Mesendoderm (in vitro differentiated cells): Measurements from ENCODE around the gene CDYL.

Experiments used
- DNase-seq: peaks from one replicate; pipeline ENCODE4 v3.0.0; 2013
- H2AK5ac ChIP-seq: 2 replicates; pipeline ENCODE4 v1.6.1; 2013; ENCODE audit warnings: low read length, inconsistent platforms
- H2BK120ac ChIP-seq: 2 replicates; pipeline ENCODE4 v1.6.1; 2013; ENCODE audit warnings: low read depth, mild to moderate bottlenecking, low read length, moderate library complexity, mixed read lengths
- H2BK15ac ChIP-seq: replicated peaks from 2 replicates; pipeline ENCODE4 v1.6.1; 2013; ENCODE audit warnings: low read depth, mild to moderate bottlenecking, moderate library complexity
- H2BK5ac ChIP-seq: 2 replicates; pipeline ENCODE4 v1.6.1; 2013; ENCODE audit warnings: low read length, inconsistent platforms
- H3K18ac ChIP-seq: 2 replicates; pipeline ENCODE4 v1.6.1; 2013; ENCODE audit warnings: mild to moderate bottlenecking, low read length, mixed read lengths
- H3K23ac ChIP-seq: one replicate; pipeline ENCODE4 v1.6.1; 2013; ENCODE audit warnings: low read length
- H3K27ac ChIP-seq: 2 replicates; pipeline ENCODE4 v1.5.1; 2013; ENCODE audit warnings: low read depth, mild to moderate bottlenecking, inconsistent platforms, low read length, moderate library complexity
- H3K27me3 ChIP-seq: 2 replicates; pipeline ENCODE4 v1.6.1; 2013; ENCODE audit warnings: low read length, control low read depth, mild to moderate bottlenecking, inconsistent platforms; ENCODE audit not compliant: insufficient read depth, poor library complexity
- H3K36me3 ChIP-seq: 2 replicates; pipeline ENCODE4 v1.6.1; 2013; ENCODE audit warnings: low read length, inconsistent platforms; ENCODE audit not compliant: control insufficient read depth, insufficient read depth
- H3K4ac ChIP-seq: one replicate; pipeline ENCODE4 v1.6.1; 2013; ENCODE audit warnings: low read depth, mild to moderate bottlenecking, low read length, moderate library complexity
- H3K4me1 ChIP-seq: 2 replicates; pipeline ENCODE4 v1.6.1; 2013; ENCODE audit warnings: low read depth, low read length, inconsistent platforms; ENCODE audit not compliant: control insufficient read depth
- H3K4me2 ChIP-seq: 2 replicates; pipeline ENCODE4 v1.6.1; 2013; ENCODE audit warnings: low read length
- H3K4me3 ChIP-seq: 2 replicates; pipeline ENCODE4 v1.5.1; 2013; ENCODE audit warnings: mild to moderate bottlenecking, low read length
- H3K56ac ChIP-seq: one replicate; pipeline ENCODE4 v1.6.1; 2013; ENCODE audit warnings: low read length
- H3K79me1 ChIP-seq: 2 replicates; pipeline ENCODE4 v1.6.1; 2013; ENCODE audit warnings: low read length, inconsistent platforms
- H3K79me2 ChIP-seq: 2 replicates; pipeline ENCODE4 v1.6.1; 2013; ENCODE audit warnings: mild to moderate bottlenecking, low read length; ENCODE audit not compliant: control insufficient read depth, insufficient read depth
- H3K9ac ChIP-seq: 2 replicates; pipeline ENCODE4 v1.6.1; 2013; ENCODE audit warnings: low read length, inconsistent platforms
- H4K5ac ChIP-seq: one replicate; pipeline ENCODE4 v1.6.1; 2013; ENCODE audit warnings: low read length
- H4K8ac ChIP-seq: one replicate; pipeline ENCODE4 v1.6.1; 2013; ENCODE audit warnings: low read depth, mild to moderate bottlenecking, control low read depth, low read length, moderate library complexity
- WGBS: extraction: QIAGEN DNeasy Blood & Tissue Kit; methylation state at CpG from one replicate; pipeline ENCODE4 v1.1.7; 2013; ENCODE audit warnings: low lambda C conversion rate, missing lambda C conversion rate; ENCODE audit not compliant: insufficient coverage; ENCODE audit errors: extremely low coverage; 5-methylcytosine and 5-hydroxymethylcytosine counted together

CDYL gene

GRCh38 chr6:4747588-4747987, 28.6 kb upstream of the CDYL start:
- Histone ChIP-seq H2BK5ac (no peak overlapping the region), H2AK5ac (no peak overlapping the region), H2BK15ac (no peak overlapping the region), H3K79me2 (no peaks in the 10 kb centered on the region), H2BK120ac (no peak overlapping the region), H3K27ac (no peak overlapping the region), H4K8ac (no peak overlapping the region), H3K36me3 (no peaks in the 10 kb centered on the region), H3K56ac (no peak overlapping the region), H3K9ac (no peak overlapping the region), H3K4me2 (no peak overlapping the region), H3K18ac (no peak overlapping the region), H3K27me3 (no peaks in the 10 kb centered on the region), H3K4me1 (no peaks in the 10 kb centered on the region), H3K79me1 (no peaks in the 10 kb centered on the region), H3K23ac (no peak overlapping the region), H3K4ac (no peak overlapping the region), H4K5ac (no peak overlapping the region), H3K4me3 (no peak overlapping the region)
- no CpG with 5 or more reads among the region's 2 CpGs for WGBS
- no peak for DNase-seq

- Histone ChIP-seq H4K8ac (no peak overlapping the region), H3K79me1 (no peaks in the 10 kb centered on the region), H3K79me2 (no peaks in the 10 kb centered on the region), H3K56ac (no peak overlapping the region), H3K27ac (no peak overlapping the region), H3K4me1 (no peaks in the 10 kb centered on the region), H2BK5ac (no peak overlapping the region), H3K9ac (no peak overlapping the region), H3K23ac (no peak overlapping the region), H2BK120ac (no peak overlapping the region), H3K27me3 (no peaks in the 10 kb centered on the region), H2AK5ac (no peak overlapping the region), H3K18ac (no peak overlapping the region), H3K4me2 (no peak overlapping the region), H3K4me3 (no peak overlapping the region), H2BK15ac (no peak overlapping the region), H4K5ac (no peak overlapping the region), H3K36me3 (no peaks in the 10 kb centered on the region), H3K4ac (no peak overlapping the region)
- no peak for DNase-seq
- WGBS = no CpG with 5 or more reads among the region's 7 CpGs
Measured at GRCh38 chr6:4751823-4752464, 24.3 kb upstream of the CDYL start.

GRCh38 chr6:4756247-4756646, 20.0 kb upstream of the CDYL start:
- no CpG with 5 or more reads among the region's 2 CpGs for WGBS

GRCh38 chr6:4759997-4760396, 16.2 kb upstream of the CDYL start:
- Histone ChIP-seq H3K79me2 (no peaks in the 10 kb centered on the region), H3K36me3 (no peaks in the 10 kb centered on the region), H3K79me1 (no peaks in the 10 kb centered on the region), H3K23ac (no peak overlapping the region), H2AK5ac (no peak overlapping the region), H2BK15ac (no peak overlapping the region), H3K18ac (no peak overlapping the region), H3K4me3 (no peak overlapping the region), H3K9ac (no peak overlapping the region), H3K27me3 (no peaks in the 10 kb centered on the region), H3K4me1 (peaks cover 3% of the 10 kb centered on the region), H2BK120ac (no peak overlapping the region), H4K8ac (no peak overlapping the region), H3K27ac (no peak overlapping the region), H3K4ac (no peak overlapping the region), H4K5ac (no peak overlapping the region), H3K56ac (no peak overlapping the region), H3K4me2 (no peak overlapping the region), H2BK5ac (no peak overlapping the region)
- no peak for DNase-seq
- WGBS = no CpG with 5 or more reads among the region's 1 CpG

More at GRCh38 chr6:4756247-4756646, 20.0 kb upstream of the CDYL start:
- Histone ChIP-seq H3K18ac (no peak overlapping the region), H3K79me2 (no peaks in the 10 kb centered on the region), H3K4me2 (no peak overlapping the region), H4K5ac (no peak overlapping the region), H3K79me1 (no peaks in the 10 kb centered on the region), H2BK120ac (no peak overlapping the region), H3K36me3 (no peaks in the 10 kb centered on the region), H3K4me3 (no peak overlapping the region), H4K8ac (no peak overlapping the region), H3K27me3 (no peaks in the 10 kb centered on the region), H2BK15ac (no peak overlapping the region), H3K27ac (no peak overlapping the region), H3K9ac (no peak overlapping the region), H2AK5ac (no peak overlapping the region), H3K4ac (no peak overlapping the region), H3K23ac (no peak overlapping the region), H3K56ac (no peak overlapping the region), H3K4me1 (peaks cover 3% of the 10 kb centered on the region), H2BK5ac (no peak overlapping the region)
- DNase-seq = no peak

GRCh38 chr6:4760773-4761172, 15.4 kb upstream of the CDYL start:
- H3K27ac ChIP-seq = no peak overlapping the region
- H3K56ac ChIP-seq = no peak overlapping the region
- H3K36me3 ChIP-seq = no peaks in the 10 kb centered on the region
- H3K18ac ChIP-seq = no peak overlapping the region
- no peak overlapping the region for H3K23ac ChIP-seq
- WGBS = no CpG with 5 or more reads among the region's 3 CpGs
- no peak overlapping the region for H3K9ac ChIP-seq
- H3K4me3 ChIP-seq = no peak overlapping the region
- no peak overlapping the region for H3K4ac ChIP-seq
- no peak overlapping the region for H2AK5ac ChIP-seq
- DNase-seq = no peak
- no peaks in the 10 kb centered on the region for H3K79me1 ChIP-seq
- no peak overlapping the region for H3K4me2 ChIP-seq
- no peak overlapping the region for H2BK120ac ChIP-seq
- H4K5ac ChIP-seq = no peak overlapping the region
- no peaks in the 10 kb centered on the region for H3K79me2 ChIP-seq
- no peak overlapping the region for H4K8ac ChIP-seq
- no peaks in the 10 kb centered on the region for H3K27me3 ChIP-seq
- H2BK5ac ChIP-seq = no peak overlapping the region
- H3K4me1 ChIP-seq = peaks cover 3% of the 10 kb centered on the region
- H2BK15ac ChIP-seq = no peak overlapping the region

- Histone ChIP-seq H3K18ac (no peak overlapping the region), H3K4me3 (no peak overlapping the region), H3K79me1 (no peaks in the 10 kb centered on the region), H3K79me2 (no peaks in the 10 kb centered on the region), H2BK5ac (no peak overlapping the region), H3K4me1 (peaks cover 3% of the 10 kb centered on the region), H3K36me3 (no peaks in the 10 kb centered on the region), H3K27ac (no peak overlapping the region), H2BK120ac (no peak overlapping the region), H4K5ac (no peak overlapping the region), H4K8ac (no peak overlapping the region), H3K4me2 (no peak overlapping the region), H2BK15ac (no peak overlapping the region), H3K23ac (no peak overlapping the region), H2AK5ac (no peak overlapping the region), H3K4ac (no peak overlapping the region), H3K56ac (no peak overlapping the region), H3K27me3 (no peaks in the 10 kb centered on the region), H3K9ac (no peak overlapping the region)
- DNase-seq = no peak
Measured at GRCh38 chr6:4762294-4762693, 13.9 kb upstream of the CDYL start.
